ENCODE results near the gene LORICRIN. TPM values are rescaled to one million over a fixed set of nuclear protein-coding genes. Genes with fewer than 3 reads are reported as not detected.

Gene LORICRIN
- polyA plus RNA-seq, 1 of the 3 experiments (the other 2 are of a cell fraction) = not detected

GRCh38 chr1:153213519-153213918 lies 46.0 kb upstream of the LORICRIN start:
- WGBS (ENCODE audit: low lambda C conversion rate) = 4% methylated on average over 4 of the region's 4 CpGs
- no peaks in the 10 kb centered on the region for H3K4me1 ChIP-seq (ENCODE audit: control insufficient read depth in 1 of 2, insufficient read depth in 2 of 2, low read depth in 1 of 2, low read length in 1 of 2)
- H3K9me3 ChIP-seq = no peaks in the 10 kb centered on the region
- H2AFZ ChIP-seq (ENCODE audit: low read depth) = no peak overlapping the region
- no peak overlapping the region for H3K4me2 ChIP-seq
- TF ChIP-seq CHD2 (IDR thresholded peaks at IDR 0.05; ENCODE audit: low read length, partially characterized antibody) (no peak), SIN3A (IDR thresholded peaks at IDR 0.05; ENCODE audit: borderline replicate concordance, low read depth, low read length) (no peak), JUND (IDR thresholded peaks at IDR 0.05) (no peak), RXRA (IDR thresholded peaks at IDR 0.05; ENCODE audit: borderline replicate concordance, low read depth) (no peak), USF2 (IDR thresholded peaks at IDR 0.05; ENCODE audit: borderline replicate concordance, low read depth, low read length) (no peak), PBX3 (IDR thresholded peaks at IDR 0.05) (no peak), REST (IDR thresholded peaks at IDR 0.05; ENCODE audit: low read depth, low read length) (no peak)
- H3F3A ChIP-seq (replicated peaks; ENCODE audit: insufficient read depth) = no peaks in the 10 kb centered on the region
- H3K27me3 ChIP-seq (ENCODE audit: insufficient read depth) = peaks cover 8% of the 10 kb centered on the region; the same call in 1 of the 2 replicates
- no peak overlapping the region for H3K27ac ChIP-seq (ENCODE audit: low read depth in 2 of 2, low read length in 1 of 2)
- H3K79me2 ChIP-seq (ENCODE audit: insufficient read depth) = no peaks in the 10 kb centered on the region
- CTCF ChIA-PET = interaction anchor here (1.0 to 3.0 kb wide), 3 partner anchors 9 to 16 kb away, joined by 3 to 6 read pairs (median 5); no protein-coding TSS in a partner anchor
- no peaks in the 10 kb centered on the region for H4K20me1 ChIP-seq (ENCODE audit: insufficient read depth)
- POLR2A ChIA-PET = no interaction called here
- DNase-seq = no peak
- no peak overlapping the region for H3K4me3 ChIP-seq (ENCODE audit: low read depth in 2 of 2, low read length in 1 of 2)
- H3K9me2 ChIP-seq = no peaks in the 10 kb centered on the region
- H3K36me3 ChIP-seq (replicated peaks in 1 of 2; ENCODE audit: control insufficient read depth in 1 of 2, insufficient read depth in 2 of 2, low read length in 1 of 2) = no peaks in the 10 kb centered on the region
- H3K9ac ChIP-seq = no peak overlapping the region

- Histone ChIP-seq H2AFZ (ENCODE audit: low read depth) (no peak within 1 kb of the TSS), H3K36me3 (replicated peaks in 1 of 2; ENCODE audit: control insufficient read depth in 1 of 2, insufficient read depth in 2 of 2, low read length in 1 of 2) (no peaks in the 10 kb centered on the region), H3K4me1 (ENCODE audit: control insufficient read depth in 1 of 2, insufficient read depth in 2 of 2, low read depth in 1 of 2, low read length in 1 of 2) (no peaks in the 10 kb centered on the region), H3K9me3 (no peaks in the 10 kb centered on the region), H3K9me2 (no peaks in the 10 kb centered on the region), H3K27ac (ENCODE audit: low read depth in 2 of 2, low read length in 1 of 2) (no peak within 1 kb of the TSS), H3K79me2 (ENCODE audit: insufficient read depth) (no peaks in the 10 kb centered on the region), H3K4me3 (ENCODE audit: low read depth in 2 of 2, low read length in 1 of 2) (no peak within 1 kb of the TSS), H3K4me2 (no peak within 1 kb of the TSS), H3K9ac (no peak within 1 kb of the TSS), H4K20me1 (ENCODE audit: insufficient read depth) (no peaks in the 10 kb centered on the region), H3F3A (replicated peaks; ENCODE audit: insufficient read depth) (no peaks in the 10 kb centered on the region), H3K27me3 (ENCODE audit: insufficient read depth) (peaks cover 7% of the 10 kb centered on the region; the same call in 1 of the 2 replicates)
- WGBS (ENCODE audit: low lambda C conversion rate) = 0% methylated on average over 3 of the region's 3 CpGs
- POLR2A ChIA-PET = no interaction called here
- no peak for TF ChIP-seq IRF3 (IDR thresholded peaks at IDR 0.05; ENCODE audit: low read depth, low read length)
- no peak for DNase-seq
- CTCF ChIA-PET = interaction anchor here (1.1 to 1.2 kb wide), 2 partner anchors 10 to 12 kb away, joined by 3 read pairs; no protein-coding TSS in a partner anchor
These were observed 42.3 kb upstream of the LORICRIN start, which contains the start of gene PRR9 for GRCh38 chr1:153217212-153217611. PRR9 (plus strand) TSS chr1:153217584; CDS start chr1:153218145, 561 bp downstream.

Measured in SK-N-SH (cell line).